Pancreas (tissue), 10 donors: ENCODE results near the gene VLDLR. TPM values are rescaled to one million over a fixed set of nuclear protein-coding genes. Genes with fewer than 3 reads are reported as not detected.

Experiments used
- ATAC-seq, 4 donors: fragments of 200-7000 bp; cut with Tn5 transposase; one replicate each; pipeline versions ENCODE4 v1.8.0 to v1.9.1; 2020; ENCODE audit warnings: mild to moderate bottlenecking in 4 of 4, moderate library complexity in 4 of 4
- DNase-seq, 6 donors: peaks; one replicate each; pipeline ENCODE4 v3.0.0-alpha.2; 2020
- FAIRE-seq: peaks from 2 replicates; lab custom pipeline; 2012; peaks lifted over from hg19 to GRCh38; lab: Jason Lieb, UNC
- H3K27ac ChIP-seq, 4 donors: fragments of 200-600 bp; sonication (generic); 1 replicate in 3 of 4; 2 replicates in 1 of 4; pipeline versions ENCODE4 v1.5.0 to v1.8.0; 2020
- H3K27me3 ChIP-seq, 4 donors: fragments of 200-600 bp; one replicate each; pipeline ENCODE4 v1.8.0; 2021
- H3K36me3 ChIP-seq, 3 donors: fragments of 200-600 bp; sonication (generic) in 1 of 3; one replicate each; pipeline versions ENCODE4 v1.5.0 to v1.8.0; 2020 to 2021
- H3K4me1 ChIP-seq, 3 donors: fragments of 200-600 bp; one replicate each; pipeline ENCODE4 v1.8.0; 2021
- H3K4me3 ChIP-seq, 4 donors: fragments of 200-600 bp; sonication (generic) in 2 of 4; one replicate each; pipeline versions ENCODE4 v1.5.0 to v1.8.0; 2020 to 2021
- H3K9me3 ChIP-seq, 4 donors: fragments of 200-600 bp; one replicate each; pipeline ENCODE4 v1.8.0; 2021
- CTCF ChIP-seq, 4 donors: fragments of 200-600 bp; sonication (generic) in 3 of 4; IDR thresholded peaks; one replicate each; pipeline versions ENCODE4 v1.5.0 to v1.8.0; 2021; ENCODE audit warnings: antibody characterized with exemption in 4 of 4
- WGBS, 2 donors: extraction: QIAGEN DNeasy Blood & Tissue Kit; methylation state at CpG; one replicate each; pipeline ENCODE4 v1.1.7; 2013; 5-methylcytosine and 5-hydroxymethylcytosine counted together
- intact Hi-C, 3 donors: fragments of 100-400 bp; cut with DNase I; formaldehyde crosslinking; loops; one replicate each; pipeline versions ENCODE4 v1.11.1 to v1.14.2; 2022
- polyA plus RNA-seq, 2 donors: library from polyadenylated mRNA; stranded (reverse); fragments of 200-250 nt; gene quantifications; one replicate each; pipeline ENCODE4 v1.2.3, GENCODE V29; 2013
- total RNA-seq, 6 donors: library from RNA; stranded (reverse); fragmentation: NEBNext Ultra II Directional in 4 of 6; extraction: Animal tissue kit (Norgen Biotek cat#: 25700) in 4 of 6; gene quantifications; one replicate each; pipeline versions ENCODE4 v1.2.1 to v1.2.4, GENCODE V29; 2021 to 2023
- donor health status: healthy with polysubstance abuse.
- donor health status: DM: no; HTN: no; CAD: no; lungs with moderate emphysema.
- donor health status: DM: no; HTN: no; CAD: no.
- donor health status: control.
- donor health status: control.
- donor health status: Bipolar disorder and iron deficiency.
- donor health status: DM: yes; HTN: yes; CAD: no.
- donor health status: DM: no; HTN: no; CAD: no.
- donor health status: DM: no; HTN: no; CAD: no.
- donor health status: DM: yes; HTN: yes; CAD: no.

Gene VLDLR
- total and polyA plus RNA-seq, 8 donors: 7.4 to 34.8 (median 24.0) TPM

GRCh38 chr9:2616692-2617377 is 4.8 kb upstream of the VLDLR start:
- WGBS, 2 donors: 95 to 98% methylated on average over 4 of the region's 4 CpGs
- Histone ChIP-seq H3K36me3 (no peaks in the 10 kb centered on the region), H3K9me3 (no peaks in the 10 kb centered on the region), H3K27ac (no peak overlapping the region), H3K4me3 (no peak overlapping the region), H3K4me1 (peaks cover 0 to 7% (median 3%) of the 10 kb centered on the region in 3 donors), H3K27me3 (no peaks in the 10 kb centered on the region)
- no peak for TF ChIP-seq CTCF (IDR thresholded peaks at IDR 0.05)
- DNase-seq: no peak
- intact Hi-C loops: no loop called here
- no peak for ATAC-seq
- FAIRE-seq: no peak

GRCh38 chr9:2618289-2618688 is 3.3 kb upstream of the VLDLR start:
- DNase-seq (no peak), ATAC-seq (no peak), FAIRE-seq (no peak)
- Histone ChIP-seq H3K36me3 (no peaks in the 10 kb centered on the region), H3K9me3 (no peaks in the 10 kb centered on the region), H3K4me3 (no peak overlapping the region), H3K27ac (no peak overlapping the region), H3K4me1 (peaks cover 0 to 7% (median 3%) of the 10 kb centered on the region in 3 donors), H3K27me3 (no peaks in the 10 kb centered on the region)
- 90 to 97% methylated on average over 1 of the region's 1 CpG for WGBS, 2 donors
- intact Hi-C loops: no loop called here
- no peak for TF ChIP-seq CTCF (IDR thresholded peaks at IDR 0.05)

- peak overlapping the region; percentile 82 to 98 (median 92) for H3K27ac ChIP-seq
- TF ChIP-seq CTCF (IDR thresholded peaks at IDR 0.05): no peak
- no peaks in the 10 kb centered on the region for H3K9me3 ChIP-seq
- WGBS, 2 donors: 3 to 6% methylated on average over 35 to 66 of the region's 66 CpGs
- no peaks in the 10 kb centered on the region for H3K27me3 ChIP-seq
- intact Hi-C loops: no loop called here
- peak; percentile 70 to 79 (median 76) for ATAC-seq
- peaks cover 8 to 26% (median 9%) of the 10 kb centered on the region in 3 donors for H3K4me1 ChIP-seq
- no peak for FAIRE-seq
- peak overlapping the region; percentile 81 to 93 (median 88) for H3K4me3 ChIP-seq
- DNase-seq: peak; percentile 86 to 94 (median 88)
- H3K36me3 ChIP-seq: no peaks in the 10 kb centered on the region
Measured at GRCh38 chr9:2620919-2621721, 467 bp upstream of the VLDLR start.

GRCh38 chr9:2622461-2623287 is 1.1 kb downstream of the VLDLR start:
- DNase-seq (peak in 5 of 6 donors; percentile 43 to 78 (median 47)), ATAC-seq (peak; percentile 33 to 39 (median 36)), FAIRE-seq (no peak)
- H3K9me3 ChIP-seq: no peaks in the 10 kb centered on the region
- intact Hi-C loops: no loop called here
- 0% methylated on average over 61 to 82 of the region's 82 CpGs for WGBS, 2 donors
- H3K36me3 ChIP-seq: no peaks in the 10 kb centered on the region
- no peaks in the 10 kb centered on the region for H3K27me3 ChIP-seq
- peak overlapping the region; percentile 82 to 98 (median 92) for H3K27ac ChIP-seq
- H3K4me3 ChIP-seq: peak overlapping the region; percentile 81 to 93 (median 88)
- TF ChIP-seq CTCF (IDR thresholded peaks at IDR 0.05): no peak
- peaks cover 9 to 29% (median 15%) of the 10 kb centered on the region in 3 donors for H3K4me1 ChIP-seq
